KMS-11 (cell line): ENCODE data around the gene STK4.
A peak's percentile ranks its signal among the peaks of the same experiment; 100 is the strongest.

Source experiments
- H2AFZ ChIP-seq: fragments of 200-600 bp; sonication (generic); 2 replicates; pipeline ENCODE4 v1.6.1; 2016; ENCODE audit warnings: antibody characterized with exemption, mixed run types, low read depth
- H3K27ac ChIP-seq: fragments of 200-600 bp; sonication (generic); 2 replicates; pipeline ENCODE4 v1.6.1; 2016; ENCODE audit warnings: mild to moderate bottlenecking, mixed run types
- H3K27me3 ChIP-seq: fragments of 200-600 bp; sonication (generic); 2 replicates; pipeline ENCODE4 v1.6.1; 2017; ENCODE audit warnings: mild to moderate bottlenecking, low read depth, mixed run types, moderate library complexity; ENCODE audit not compliant: insufficient read depth
- H3K36me3 ChIP-seq: fragments of 200-600 bp; sonication (generic); 2 replicates; pipeline ENCODE4 v1.6.1; 2017; ENCODE audit warnings: mild to moderate bottlenecking, mixed run types; ENCODE audit not compliant: insufficient read depth
- H3K4me1 ChIP-seq: fragments of 200-600 bp; sonication (generic); 2 replicates; pipeline ENCODE4 v1.6.1; 2016; ENCODE audit warnings: mild to moderate bottlenecking, low read depth, mixed run types; ENCODE audit not compliant: poor library complexity, severe bottlenecking
- H3K4me2 ChIP-seq: fragments of 200-600 bp; sonication (generic); 2 replicates; pipeline ENCODE4 v1.7.0; 2016; ENCODE audit warnings: mild to moderate bottlenecking, mixed run types
- H3K4me3 ChIP-seq: fragments of 200-600 bp; sonication (generic); IDR thresholded peaks from 2 replicates; pipeline ENCODE4 v1.6.1; 2017; ENCODE audit warnings: low read depth, low read length, mixed read lengths; ENCODE audit not compliant: insufficient read depth
- H3K79me2 ChIP-seq: fragments of 200-600 bp; sonication (generic); 2 replicates; pipeline ENCODE4 v1.6.1; 2016; ENCODE audit warnings: low read depth, mixed run types; ENCODE audit not compliant: insufficient read depth
- H3K9ac ChIP-seq: fragments of 200-600 bp; sonication (generic); 2 replicates; pipeline ENCODE4 v1.6.1; 2016; ENCODE audit warnings: mild to moderate bottlenecking, mixed run types
- H4K20me1 ChIP-seq: fragments of 200-600 bp; sonication (generic); 2 replicates; pipeline ENCODE4 v1.6.1; 2016; ENCODE audit warnings: mild to moderate bottlenecking, mixed run types; ENCODE audit not compliant: insufficient read depth
- TF ChIP-seq, protein P1 (sequence below): fragments of 200-600 bp; sonication (generic); conservative IDR thresholded peaks from 2 replicates; pipeline ENCODE4 v1.6.1; 2017; ENCODE audit warnings: low read depth, mild to moderate bottlenecking, antibody characterized with exemption, low read length, moderate library complexity, mixed read lengths

Gene STK4

DNA sequence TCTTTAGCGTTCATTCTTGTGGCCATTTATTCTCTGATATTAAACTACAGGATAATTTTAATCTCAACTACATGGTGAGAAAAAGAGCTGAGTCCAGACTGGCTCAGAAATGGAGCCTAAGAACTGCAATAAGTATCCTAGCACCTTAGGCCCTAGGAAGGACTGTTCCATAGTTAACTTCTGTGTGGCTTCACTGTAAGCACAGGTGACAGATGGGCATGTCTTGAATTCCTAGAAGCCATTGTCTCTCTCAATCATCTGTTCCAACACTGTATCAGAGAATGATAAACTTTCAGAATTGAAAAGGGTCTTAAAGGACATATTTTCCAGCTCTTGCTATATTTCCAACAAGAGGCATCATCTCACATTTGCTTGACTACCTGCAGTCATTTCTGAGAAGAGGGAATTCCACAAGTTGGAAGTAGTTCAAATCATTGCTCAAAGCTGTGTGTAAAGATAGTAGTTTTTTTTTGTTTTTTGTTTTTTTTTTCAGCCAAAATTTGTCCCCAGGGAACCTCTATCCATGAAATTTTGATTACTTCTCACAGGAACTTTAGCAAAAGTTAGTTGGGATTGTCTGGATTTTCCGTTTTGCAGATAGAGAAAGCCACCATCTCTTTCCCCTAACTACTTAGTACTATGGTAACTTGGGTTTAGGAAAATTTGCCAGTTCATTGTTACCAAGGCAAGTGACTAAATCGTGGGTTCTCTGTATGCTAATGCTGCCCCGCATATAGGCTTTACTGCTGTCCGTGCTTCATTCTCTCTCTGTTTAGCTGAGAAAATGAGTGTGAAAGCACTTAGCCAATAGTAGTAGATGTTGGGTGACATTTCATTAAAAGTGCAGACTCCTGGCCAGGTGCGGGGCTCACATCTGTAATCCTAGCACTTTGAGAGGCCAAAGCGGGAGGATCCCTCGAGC, 87.4 kb downstream of the STK4 start:
- Histone ChIP-seq H3K4me1 (peaks cover 100% of the 10 kb centered on the region), H3K9ac (peak overlapping the region; percentile 43), H3K36me3 (no peaks in the 10 kb centered on the region; the same call in 1 of the 2 replicates), H3K79me2 (peaks cover 34% of the 10 kb centered on the region; the same call in 1 of the 2 replicates), H3K27me3 (no peaks in the 10 kb centered on the region), H3K4me2 (peak overlapping the region; percentile 95), H3K27ac (peak overlapping the region; percentile 92), H4K20me1 (no peaks in the 10 kb centered on the region), H2AFZ (no peak overlapping the region), H3K4me3 (no peak overlapping the region)
- TF ChIP-seq, protein P1, sequence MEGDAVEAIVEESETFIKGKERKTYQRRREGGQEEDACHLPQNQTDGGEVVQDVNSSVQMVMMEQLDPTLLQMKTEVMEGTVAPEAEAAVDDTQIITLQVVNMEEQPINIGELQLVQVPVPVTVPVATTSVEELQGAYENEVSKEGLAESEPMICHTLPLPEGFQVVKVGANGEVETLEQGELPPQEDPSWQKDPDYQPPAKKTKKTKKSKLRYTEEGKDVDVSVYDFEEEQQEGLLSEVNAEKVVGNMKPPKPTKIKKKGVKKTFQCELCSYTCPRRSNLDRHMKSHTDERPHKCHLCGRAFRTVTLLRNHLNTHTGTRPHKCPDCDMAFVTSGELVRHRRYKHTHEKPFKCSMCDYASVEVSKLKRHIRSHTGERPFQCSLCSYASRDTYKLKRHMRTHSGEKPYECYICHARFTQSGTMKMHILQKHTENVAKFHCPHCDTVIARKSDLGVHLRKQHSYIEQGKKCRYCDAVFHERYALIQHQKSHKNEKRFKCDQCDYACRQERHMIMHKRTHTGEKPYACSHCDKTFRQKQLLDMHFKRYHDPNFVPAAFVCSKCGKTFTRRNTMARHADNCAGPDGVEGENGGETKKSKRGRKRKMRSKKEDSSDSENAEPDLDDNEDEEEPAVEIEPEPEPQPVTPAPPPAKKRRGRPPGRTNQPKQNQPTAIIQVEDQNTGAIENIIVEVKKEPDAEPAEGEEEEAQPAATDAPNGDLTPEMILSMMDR: no peak

DNA sequence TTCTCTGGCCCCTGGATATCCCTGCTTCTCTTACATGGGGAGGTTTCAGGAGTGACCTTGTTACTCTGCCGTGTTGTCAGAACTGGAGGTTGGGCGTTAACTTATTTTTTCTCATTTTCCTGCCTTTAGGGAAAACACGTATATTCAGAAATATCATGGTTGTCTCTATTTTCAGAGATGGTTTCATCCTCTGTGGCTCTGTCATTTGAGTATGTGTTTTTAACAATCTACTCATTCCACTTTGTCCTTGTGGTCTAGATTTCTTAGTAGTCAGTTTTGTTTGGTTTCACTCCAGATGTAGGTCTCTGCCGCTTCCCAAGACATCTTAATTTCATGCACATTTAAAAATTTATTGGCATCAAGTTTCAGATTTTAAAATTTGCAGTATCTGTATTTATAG, 88.7 kb downstream of the STK4 start:
- Histone ChIP-seq H3K9ac (peak overlapping the region; percentile 43; the same call in 1 of the 2 replicates), H2AFZ (no peak overlapping the region), H4K20me1 (no peaks in the 10 kb centered on the region), H3K27ac (peak overlapping the region; percentile 92), H3K36me3 (no peaks in the 10 kb centered on the region; the same call in 1 of the 2 replicates), H3K4me3 (no peak overlapping the region), H3K4me1 (peaks cover 100% of the 10 kb centered on the region), H3K27me3 (no peaks in the 10 kb centered on the region), H3K79me2 (peaks cover 22% of the 10 kb centered on the region; the same call in 1 of the 2 replicates), H3K4me2 (peak overlapping the region; percentile 95)
- TF ChIP-seq, protein P1: no peak

DNA sequence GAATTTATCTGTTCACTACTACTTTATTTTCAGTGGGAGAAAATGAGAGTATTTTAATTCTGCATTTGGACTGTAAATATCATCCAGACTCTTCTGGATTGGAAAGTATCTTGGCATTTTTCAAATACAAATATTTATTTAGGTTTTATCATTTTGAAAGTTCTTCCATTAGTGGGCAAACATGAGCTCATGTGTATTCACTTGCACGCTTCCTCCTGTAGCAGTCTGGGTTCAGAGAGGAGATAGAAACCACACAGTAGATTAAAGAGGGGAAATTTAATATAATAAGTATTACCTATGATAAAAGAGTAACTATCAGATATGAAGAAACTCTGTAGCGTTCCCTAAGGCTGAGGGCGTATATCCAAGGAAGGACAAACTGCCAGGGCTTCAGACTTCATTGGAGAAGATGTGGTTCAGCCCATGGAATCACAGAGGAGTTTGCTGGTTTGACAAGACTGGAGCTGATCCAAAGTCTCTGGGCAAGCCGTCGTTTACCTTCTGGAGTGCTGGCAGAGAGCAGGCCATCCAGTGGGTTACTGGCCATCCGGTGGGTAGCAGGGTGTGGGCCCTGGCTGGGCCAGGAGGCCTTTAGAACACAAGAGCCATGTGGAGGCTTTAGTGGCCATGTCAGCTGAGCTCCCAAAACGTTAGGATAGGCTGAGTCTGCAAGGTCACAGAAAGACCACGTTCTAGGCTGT, 90.3 kb downstream of the STK4 start:
- Histone ChIP-seq H3K79me2 (peaks cover 27% of the 10 kb centered on the region; the same call in 1 of the 2 replicates), H3K36me3 (no peaks in the 10 kb centered on the region; the same call in 1 of the 2 replicates), H3K9ac (no peak overlapping the region), H3K4me2 (peak overlapping the region; percentile 95), H3K4me3 (no peak overlapping the region), H4K20me1 (no peaks in the 10 kb centered on the region), H2AFZ (no peak overlapping the region), H3K27me3 (no peaks in the 10 kb centered on the region), H3K4me1 (peaks cover 100% of the 10 kb centered on the region), H3K27ac (peak overlapping the region; percentile 92; the same call in 1 of the 2 replicates)
- TF ChIP-seq, protein P1: no peak

DNA sequence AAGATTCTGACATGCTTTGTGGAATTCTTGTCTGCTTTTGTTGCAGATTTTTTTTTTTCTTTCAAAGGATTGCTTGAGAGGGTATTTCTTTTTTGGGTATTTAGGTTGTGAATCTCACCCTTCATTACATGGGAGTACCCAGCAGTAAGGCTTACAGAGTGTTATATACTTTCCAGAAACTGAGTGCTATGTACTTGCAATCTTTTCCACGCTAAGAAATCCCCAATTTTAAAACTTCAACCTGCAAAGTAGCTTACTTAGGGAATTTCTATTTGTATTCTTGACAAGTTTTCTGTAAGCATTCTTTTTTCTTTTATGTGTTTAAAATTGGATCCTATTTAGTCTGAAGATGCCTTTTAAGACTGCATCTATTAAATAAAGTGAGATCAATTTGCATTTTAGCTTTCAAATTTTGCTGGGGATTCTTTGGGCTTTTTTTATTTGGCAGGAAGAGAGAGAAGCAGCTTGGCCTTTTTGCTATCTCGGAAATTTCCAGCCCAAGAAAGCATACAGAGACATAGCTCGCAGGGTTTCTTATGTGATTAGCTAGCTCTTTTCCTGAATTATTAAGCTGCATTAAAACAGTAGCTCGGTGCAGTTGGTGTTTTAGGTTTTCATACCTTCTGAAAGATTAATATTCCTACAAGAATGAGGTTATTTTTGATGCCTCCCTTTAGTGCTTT, 92.0 kb downstream of the STK4 start:
- H4K20me1 ChIP-seq: no peaks in the 10 kb centered on the region
- peak overlapping the region; percentile 25; the same call in 1 of the 2 replicates for H3K9ac ChIP-seq
- peak overlapping the region; percentile 95 for H3K4me2 ChIP-seq
- H3K27me3 ChIP-seq: no peaks in the 10 kb centered on the region
- H3K4me1 ChIP-seq: peaks cover 100% of the 10 kb centered on the region
- H2AFZ ChIP-seq: no peak overlapping the region
- peaks cover 36% of the 10 kb centered on the region; the same call in 1 of the 2 replicates for H3K79me2 ChIP-seq
- H3K4me3 ChIP-seq: no peak overlapping the region
- TF ChIP-seq, protein P1: no peak
- peak overlapping the region; percentile 88 for H3K27ac ChIP-seq
- no peaks in the 10 kb centered on the region; the same call in 1 of the 2 replicates for H3K36me3 ChIP-seq
